Spleen (tissue), 11 donors: ENCODE results near the gene URAD. TPM values are rescaled to one million over a fixed set of nuclear protein-coding genes. Genes with fewer than 3 reads are reported as not detected.

Experiments
- DNase-seq: peaks from one replicate; pipeline ENCODE4 v3.0.0-alpha.2; 2020
- H3K27ac ChIP-seq, 8 donors: fragments of 200-600 bp; sonication (generic) in 7 of 8; 1 replicate in 4 of 8; 2 replicates in 4 of 8; pipeline versions ENCODE4 v1.5.0 to v1.8.0; 2016 to 2021; ENCODE audit warnings: inconsistent platforms in 4 of 8, mild to moderate bottlenecking in 4 of 8, moderate library complexity in 1 of 8
- H3K27me3 ChIP-seq, 7 donors: fragments of 200-600 bp; sonication (generic) in 6 of 7; replicated peaks in 1 of 7; 1 replicate in 4 of 7; 2 replicates in 3 of 7; pipeline versions ENCODE4 v1.5.0 to v1.8.0; 2016 to 2021; ENCODE audit warnings: inconsistent platforms in 3 of 7, mild to moderate bottlenecking in 1 of 7
- H3K36me3 ChIP-seq, 6 donors: fragments of 200-600 bp; sonication (generic) in 5 of 6; 1 replicate in 4 of 6; 2 replicates in 2 of 6; pipeline versions ENCODE4 v1.5.0 to v1.8.0; 2016 to 2021; ENCODE audit warnings: inconsistent platforms in 2 of 6
- H3K4me1 ChIP-seq, 6 donors: fragments of 200-600 bp; sonication (generic) in 5 of 6; 1 replicate in 3 of 6; 2 replicates in 3 of 6; pipeline versions ENCODE4 v1.5.0 to v1.8.0; 2016 to 2021; ENCODE audit warnings: inconsistent platforms in 3 of 6
- H3K4me3 ChIP-seq, 8 donors: fragments of 200-600 bp; sonication (generic) in 7 of 8; 1 replicate in 4 of 8; 2 replicates in 4 of 8; pipeline versions ENCODE4 v1.5.0 to v1.8.0; 2016 to 2021; ENCODE audit warnings: inconsistent platforms in 4 of 8, mild to moderate bottlenecking in 4 of 8, moderate library complexity in 2 of 8
- H3K9me3 ChIP-seq, 8 donors: fragments of 200-600 bp; sonication (generic) in 7 of 8; 1 replicate in 4 of 8; 2 replicates in 4 of 8; pipeline versions ENCODE4 v1.5.0 to v1.8.0; 2016 to 2021; ENCODE audit warnings: inconsistent platforms in 4 of 8
- CTCF ChIP-seq, 11 experiments: fragments of 200-600 bp in 7 of 11; fragments of 450-650 bp in 4 of 11; sonication (generic) in 4 of 11; IDR thresholded peaks in 8 of 11; conservative IDR thresholded peaks in 3 of 11; 1 replicate in 7 of 11; 2 replicates in 4 of 11; pipeline versions ENCODE4 v1.4.0 to v1.8.0; 2016 to 2021; ENCODE audit warnings: antibody characterized with exemption in 11 of 11, inconsistent platforms in 4 of 11, mild to moderate bottlenecking in 1 of 11
- POLR2A ChIP-seq, 3 donors: fragments of 450-650 bp; IDR thresholded peaks; one replicate each; pipeline ENCODE4 v1.5.1; 2017; ENCODE audit warnings: antibody characterized with exemption in 3 of 3, mild to moderate bottlenecking in 1 of 3
- POLR2AphosphoS5 ChIP-seq, 3 donors: sonication (generic); formaldehyde crosslinking; IDR thresholded peaks; one replicate each; pipeline ENCODE4 v1.5.1; 2017; ENCODE audit warnings: antibody characterized with exemption in 3 of 3
- WGBS, 5 donors: extraction: QIAGEN DNeasy Blood & Tissue Kit in 3 of 5; methylation state at CpG; one replicate each; pipeline versions ENCODE4 v1.1.5 to v1.1.7; 2013 to 2018; 5-methylcytosine and 5-hydroxymethylcytosine counted together
- intact Hi-C: fragments of 100-400 bp; cut with DNase I; formaldehyde crosslinking; loops from one replicate; pipeline ENCODE4 v1.15.0; 2023; ENCODE audit warnings: low total_unique reads
- polyA plus RNA-seq, 3 donors: library from polyadenylated mRNA; stranded (reverse); fragments of 200-250 nt; gene quantifications; one replicate each; pipeline ENCODE4 v1.2.1, GENCODE V29; 2013
- total RNA-seq, 7 donors: library from RNA; depleted of rRNA in 3 of 7; stranded (reverse); fragments of >200 nt in 3 of 7; fragmentation: NEBNext Ultra II Directional in 4 of 7; extraction: Animal tissue kit (Norgen Biotek cat#: 25700) in 4 of 7; gene quantifications; one replicate each; pipeline versions ENCODE4 v1.1.0 to v1.2.1, GENCODE V29; 2016 to 2021
- donor health status: healthy with polysubstance abuse.
- donor health status: DM: no; HTN: no; CAD: no; lungs with moderate emphysema.
- donor health status: DM: no; HTN: no; CAD: no.
- donor health status: Bipolar disorder and iron deficiency.
- donor health status: healthy.
- donor health status: DM: no; HTN: no; CAD: no.
- donor health status: DM: yes; HTN: yes; CAD: no.

URAD gene
- total and polyA plus RNA-seq, 10 donors = 0.20 to 1.3 TPM; not detected in 8

GRCh38 chr13:27952876-27953675, 35.4 kb downstream of the URAD start:
- peaks cover 3 to 85% (median 57%) of the 10 kb centered on the region in 7 donors for H3K27me3 ChIP-seq
- H3K4me1 ChIP-seq = peaks cover 7 to 26% (median 22%) of the 10 kb centered on the region in 6 donors
- TF ChIP-seq POLR2A (IDR thresholded peaks at IDR 0.05) (no peak), CTCF (IDR thresholded peaks at IDR 0.05 in 8 of 11, conservative IDR thresholded peaks at IDR 0.05 in 3 of 11) (no peak), POLR2AphosphoS5 (IDR thresholded peaks at IDR 0.05) (no peak)
- no peak for DNase-seq
- 9 to 15% (median 10%) methylated on average over 24 to 30 of the region's 30 CpGs for WGBS, 5 donors
- no peaks in the 10 kb centered on the region for H3K9me3 ChIP-seq
- peak overlapping the region in 7 of 8 donors; percentile 54 to 80 (median 70) for H3K27ac ChIP-seq
- H3K4me3 ChIP-seq = peak overlapping the region in 7 of 8 donors; percentile 36 to 73 (median 47)
- intact Hi-C loops = loop anchor here (10.0 kb wide), 1 partner anchor 118 kb away; no protein-coding TSS in a partner anchor
- no peaks in the 10 kb centered on the region for H3K36me3 ChIP-seq

GRCh38 chr13:27942972-27943371, 45.5 kb downstream of the URAD start:
- 82 to 89% (median 87%) methylated on average over 1 of the region's 1 CpG for WGBS, 5 donors
- DNase-seq = no peak
- intact Hi-C loops = no loop called here

GRCh38 chr13:27933580-27934328, 54.7 kb downstream of the URAD start:
- Histone ChIP-seq H3K36me3 (no peaks in the 10 kb centered on the region), H3K9me3 (peaks cover 0 to 6% (median 0%) of the 10 kb centered on the region in 8 donors), H3K27ac (no peak overlapping the region), H3K4me3 (no peak overlapping the region), H3K4me1 (peaks cover 0 to 7% (median 4%) of the 10 kb centered on the region in 6 donors), H3K27me3 (peaks cover 0 to 63% (median 40%) of the 10 kb centered on the region in 7 donors)
- intact Hi-C loops = no loop called here
- 79 to 93% (median 85%) methylated on average over 2 of the region's 2 CpGs for WGBS, 5 donors
- TF ChIP-seq POLR2AphosphoS5 (IDR thresholded peaks at IDR 0.05) (no peak), POLR2A (IDR thresholded peaks at IDR 0.05) (no peak), CTCF (IDR thresholded peaks at IDR 0.05 in 8 of 11, conservative IDR thresholded peaks at IDR 0.05 in 3 of 11) (no peak)
- DNase-seq = no peak

More at GRCh38 chr13:27942972-27943371, 45.5 kb downstream of the URAD start:
- Histone ChIP-seq H3K36me3 (no peaks in the 10 kb centered on the region), H3K4me3 (no peak overlapping the region), H3K27ac (no peak overlapping the region), H3K4me1 (no peaks in the 10 kb centered on the region), H3K9me3 (peaks cover 0 to 23% (median 19%) of the 10 kb centered on the region in 8 donors), H3K27me3 (peaks cover 0 to 12% (median 0%) of the 10 kb centered on the region in 7 donors)
- TF ChIP-seq CTCF (IDR thresholded peaks at IDR 0.05 in 8 of 11, conservative IDR thresholded peaks at IDR 0.05 in 3 of 11) (no peak), POLR2A (IDR thresholded peaks at IDR 0.05) (no peak), POLR2AphosphoS5 (IDR thresholded peaks at IDR 0.05) (no peak)
